Middle frontal gyrus (tissue), 1 donor: Measurements from ENCODE around the gene H6PD.

Experiments used
- DNase-seq: peaks from one replicate; pipeline ENCODE4 v3.0.0-alpha.2; 2015; ENCODE audit warnings: low spot score; ENCODE audit errors: extremely low spot score

Gene H6PD, protein sequence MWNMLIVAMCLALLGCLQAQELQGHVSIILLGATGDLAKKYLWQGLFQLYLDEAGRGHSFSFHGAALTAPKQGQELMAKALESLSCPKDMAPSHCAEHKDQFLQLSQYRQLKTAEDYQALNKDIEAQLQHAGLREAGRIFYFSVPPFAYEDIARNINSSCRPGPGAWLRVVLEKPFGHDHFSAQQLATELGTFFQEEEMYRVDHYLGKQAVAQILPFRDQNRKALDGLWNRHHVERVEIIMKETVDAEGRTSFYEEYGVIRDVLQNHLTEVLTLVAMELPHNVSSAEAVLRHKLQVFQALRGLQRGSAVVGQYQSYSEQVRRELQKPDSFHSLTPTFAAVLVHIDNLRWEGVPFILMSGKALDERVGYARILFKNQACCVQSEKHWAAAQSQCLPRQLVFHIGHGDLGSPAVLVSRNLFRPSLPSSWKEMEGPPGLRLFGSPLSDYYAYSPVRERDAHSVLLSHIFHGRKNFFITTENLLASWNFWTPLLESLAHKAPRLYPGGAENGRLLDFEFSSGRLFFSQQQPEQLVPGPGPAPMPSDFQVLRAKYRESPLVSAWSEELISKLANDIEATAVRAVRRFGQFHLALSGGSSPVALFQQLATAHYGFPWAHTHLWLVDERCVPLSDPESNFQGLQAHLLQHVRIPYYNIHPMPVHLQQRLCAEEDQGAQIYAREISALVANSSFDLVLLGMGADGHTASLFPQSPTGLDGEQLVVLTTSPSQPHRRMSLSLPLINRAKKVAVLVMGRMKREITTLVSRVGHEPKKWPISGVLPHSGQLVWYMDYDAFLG

GRCh38 chr1:9234223-9235095 is at the start of gene H6PD:
Gene H6PD (plus strand): TSS chr1:9234774. CDS start chr1:9244935, 10,161 bp downstream.
- peak; percentile 40 for DNase-seq

DNA sequence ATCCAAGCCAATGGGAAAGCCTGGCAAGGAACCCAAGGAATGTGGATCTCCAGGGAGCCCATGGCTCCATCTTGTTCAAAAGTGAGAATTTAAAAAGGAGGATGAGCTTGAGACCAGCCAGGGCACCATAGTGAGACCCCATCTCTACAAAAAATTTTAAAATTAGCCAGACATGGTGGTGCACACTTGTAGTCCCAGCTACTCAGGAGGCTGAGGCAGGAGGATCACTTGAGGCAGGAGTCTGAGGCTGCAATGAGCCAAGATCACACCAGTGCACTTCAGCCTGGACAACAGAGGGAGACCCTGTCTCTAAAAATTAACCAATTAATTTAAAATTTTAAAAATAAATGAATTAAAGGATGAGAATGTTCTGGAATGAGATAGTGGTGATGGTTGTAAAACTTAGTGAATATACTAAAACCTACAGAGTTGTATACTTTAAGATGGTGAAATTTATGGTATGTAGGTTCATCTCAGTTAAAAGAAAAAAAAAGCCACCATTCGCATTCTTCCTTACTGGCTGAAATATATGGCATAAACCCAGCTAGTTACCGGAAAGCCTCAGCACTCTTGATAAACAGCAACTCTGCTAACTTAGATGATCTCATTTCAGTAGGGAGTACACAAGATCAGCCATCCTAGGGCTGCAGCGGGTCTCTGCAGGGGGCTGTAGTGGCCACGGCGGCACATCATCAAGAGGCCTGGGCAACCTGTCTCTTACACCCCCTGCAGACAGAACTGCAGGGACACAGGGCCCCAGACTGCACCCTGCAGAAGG is 48.3 kb upstream of the H6PD start:
- DNase-seq: no peak

DNA sequence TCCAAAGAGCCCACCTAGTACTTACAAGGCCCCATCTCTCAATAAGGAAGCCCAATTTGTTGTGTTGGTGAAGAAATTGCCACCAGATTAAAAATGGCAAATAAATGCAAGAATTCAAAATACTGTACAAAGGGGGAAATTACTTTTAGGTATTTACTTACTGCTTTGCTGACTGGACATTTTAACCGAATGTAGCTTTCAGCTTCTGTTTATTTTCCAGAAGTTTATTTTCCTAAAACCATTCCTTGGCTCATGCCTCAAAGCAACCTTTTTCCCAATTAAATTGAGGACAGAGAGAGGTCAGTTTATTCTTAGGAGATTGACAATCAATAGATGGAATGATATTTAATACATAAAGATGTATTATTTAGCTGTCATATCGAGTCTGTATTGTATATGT is 47.6 kb upstream of the H6PD start:
- DNase-seq: no peak

DNA sequence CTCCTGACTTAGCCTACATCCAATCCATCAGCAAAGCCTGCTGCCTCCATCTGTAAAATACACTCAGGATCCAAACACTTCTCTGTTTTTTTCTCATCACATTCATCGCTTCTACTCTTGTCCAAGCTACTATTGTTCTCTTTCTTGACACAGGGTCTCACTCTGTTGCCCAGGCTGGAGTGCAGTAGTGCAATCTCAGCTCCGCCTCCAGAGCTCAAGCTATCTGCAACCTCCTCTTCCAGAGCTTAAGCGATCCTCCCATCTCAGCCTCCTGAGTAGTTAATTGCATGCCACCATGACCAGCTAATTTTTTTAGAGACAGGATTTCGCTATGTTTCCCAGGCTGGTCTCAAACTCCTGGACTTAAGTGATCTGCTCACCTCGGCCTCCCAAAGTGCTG is 44.3 kb upstream of the H6PD start:
- DNase-seq: no peak

DNA sequence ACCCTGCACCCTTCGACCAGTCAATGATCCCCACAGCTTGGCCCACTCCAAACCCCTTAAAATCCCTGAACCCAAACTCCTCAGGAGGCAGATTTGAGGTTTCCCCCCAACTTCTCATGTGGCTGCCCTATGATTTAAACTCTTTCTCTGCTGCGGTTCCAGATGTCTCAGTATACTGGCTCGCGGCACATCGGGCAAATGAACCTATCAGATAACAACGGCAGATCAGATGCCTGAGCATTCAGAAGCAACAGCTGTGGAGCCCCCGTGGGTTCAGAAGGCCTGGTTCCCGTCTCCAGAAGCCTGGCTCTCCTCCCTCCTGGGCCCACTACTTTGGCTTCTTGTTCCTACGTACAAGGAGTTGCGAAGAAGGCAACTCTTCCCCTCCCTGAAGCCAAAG is 43.3 kb upstream of the H6PD start:
- DNase-seq: no peak

DNA sequence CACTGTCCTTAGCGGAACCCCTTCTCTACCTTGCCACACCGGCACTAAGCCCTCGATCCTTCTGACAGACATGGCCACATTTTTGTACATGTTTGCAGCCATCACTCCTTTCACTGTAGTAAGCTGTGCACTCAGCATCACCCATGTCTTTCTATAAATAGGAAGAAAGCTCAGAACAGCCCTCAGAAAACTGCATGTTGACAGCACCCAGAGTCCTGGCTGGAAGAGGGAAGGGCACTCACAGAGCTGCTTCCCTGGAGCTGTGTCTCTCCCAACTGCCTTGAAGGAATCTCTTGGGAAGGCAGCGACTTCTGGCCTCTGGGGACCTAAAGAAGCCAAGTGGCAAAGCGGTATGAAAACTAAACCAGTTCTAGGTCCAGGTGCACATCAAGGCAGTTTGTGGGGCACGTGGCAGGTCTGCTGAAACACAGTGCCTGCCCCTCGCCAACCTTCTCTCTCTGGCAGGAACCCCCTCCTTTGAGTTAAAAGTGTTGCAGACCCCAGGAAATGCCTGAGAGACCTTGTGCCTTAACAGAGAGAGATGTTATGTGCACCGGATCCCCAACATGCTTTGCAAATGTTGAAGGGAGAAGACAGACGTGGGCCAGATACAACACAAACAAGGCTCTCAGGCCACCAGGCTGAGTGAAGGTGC is 41.9 kb upstream of the H6PD start:
- DNase-seq: no peak

DNA sequence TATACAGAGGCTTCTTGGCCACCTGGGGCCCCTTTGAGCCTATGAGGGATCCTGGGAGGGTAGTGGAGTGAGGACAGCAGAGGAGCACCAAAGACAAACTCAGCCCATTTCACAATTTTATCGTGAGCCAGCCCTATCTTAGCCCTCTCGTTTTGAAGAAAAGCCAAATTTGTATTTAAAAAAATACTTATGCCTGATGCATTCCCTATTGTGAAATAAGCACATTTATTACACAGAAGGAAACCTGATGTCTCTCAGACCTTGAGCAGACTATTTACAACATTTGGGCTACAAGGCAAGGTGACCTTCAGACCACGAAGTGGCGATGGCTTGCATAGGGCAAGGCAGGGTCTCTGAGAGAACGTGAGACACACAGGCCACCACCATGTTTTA is 41.3 kb upstream of the H6PD start:
- DNase-seq: no peak

GRCh38 chr1:9194024-9194423 is 40.5 kb upstream of the H6PD start:
- DNase-seq: no peak

- DNase-seq: no peak
Measured at GRCh38 chr1:9195651-9196050, 38.9 kb upstream of the H6PD start.

- DNase-seq: peak; percentile 66
Measured at GRCh38 chr1:9196129-9197040, 38.2 kb upstream of the H6PD start.

DNA sequence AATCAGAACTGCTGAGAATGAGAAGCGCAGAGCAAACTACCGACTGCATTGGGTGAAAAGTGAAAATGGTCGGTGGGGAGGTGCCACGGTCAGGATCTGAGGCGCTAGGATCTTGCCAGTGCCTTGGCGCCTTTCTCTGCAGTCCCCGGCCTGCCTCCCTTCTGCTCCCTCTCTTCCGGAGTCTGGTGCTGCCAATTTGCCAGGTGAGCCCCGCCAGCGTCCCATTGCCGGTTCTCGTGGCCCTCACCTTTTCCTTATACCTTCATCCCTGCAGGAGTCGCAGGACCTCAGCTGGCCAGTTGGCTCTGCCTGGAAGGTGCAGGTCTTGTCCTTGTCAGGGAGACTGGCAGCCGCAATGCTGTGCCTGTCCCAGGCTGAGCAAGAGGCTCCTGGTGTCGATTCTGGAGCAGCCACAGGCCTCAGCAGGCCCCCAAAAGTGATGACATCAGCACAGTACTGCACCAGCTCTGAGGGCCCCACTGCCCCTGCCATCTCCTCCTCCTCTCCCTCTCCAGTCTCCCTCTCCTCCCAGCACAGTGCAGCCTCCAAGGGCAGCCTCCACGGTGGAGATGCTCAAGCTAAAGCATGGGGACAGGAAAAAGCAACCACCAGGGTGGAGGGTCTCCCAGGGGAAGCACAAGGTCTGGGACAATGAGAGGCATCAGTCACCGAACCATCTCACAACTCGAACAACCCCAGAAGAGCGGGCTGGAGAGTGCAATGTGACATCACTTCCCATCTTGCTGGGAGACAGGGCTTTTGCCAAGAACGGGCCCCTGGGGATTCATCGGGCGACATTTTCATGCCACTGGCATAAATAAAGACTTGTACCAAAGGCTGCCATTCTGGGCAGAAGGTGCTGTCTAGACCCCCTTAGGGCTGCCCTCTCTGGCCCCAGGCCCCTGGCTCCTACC is 37.1 kb upstream of the H6PD start:
- no peak for DNase-seq

- no peak for DNase-seq
Measured at GRCh38 chr1:9198538-9199361, 35.8 kb upstream of the H6PD start.

- DNase-seq: no peak
Measured at GRCh38 chr1:9200441-9200840, 34.1 kb upstream of the H6PD start.

DNA sequence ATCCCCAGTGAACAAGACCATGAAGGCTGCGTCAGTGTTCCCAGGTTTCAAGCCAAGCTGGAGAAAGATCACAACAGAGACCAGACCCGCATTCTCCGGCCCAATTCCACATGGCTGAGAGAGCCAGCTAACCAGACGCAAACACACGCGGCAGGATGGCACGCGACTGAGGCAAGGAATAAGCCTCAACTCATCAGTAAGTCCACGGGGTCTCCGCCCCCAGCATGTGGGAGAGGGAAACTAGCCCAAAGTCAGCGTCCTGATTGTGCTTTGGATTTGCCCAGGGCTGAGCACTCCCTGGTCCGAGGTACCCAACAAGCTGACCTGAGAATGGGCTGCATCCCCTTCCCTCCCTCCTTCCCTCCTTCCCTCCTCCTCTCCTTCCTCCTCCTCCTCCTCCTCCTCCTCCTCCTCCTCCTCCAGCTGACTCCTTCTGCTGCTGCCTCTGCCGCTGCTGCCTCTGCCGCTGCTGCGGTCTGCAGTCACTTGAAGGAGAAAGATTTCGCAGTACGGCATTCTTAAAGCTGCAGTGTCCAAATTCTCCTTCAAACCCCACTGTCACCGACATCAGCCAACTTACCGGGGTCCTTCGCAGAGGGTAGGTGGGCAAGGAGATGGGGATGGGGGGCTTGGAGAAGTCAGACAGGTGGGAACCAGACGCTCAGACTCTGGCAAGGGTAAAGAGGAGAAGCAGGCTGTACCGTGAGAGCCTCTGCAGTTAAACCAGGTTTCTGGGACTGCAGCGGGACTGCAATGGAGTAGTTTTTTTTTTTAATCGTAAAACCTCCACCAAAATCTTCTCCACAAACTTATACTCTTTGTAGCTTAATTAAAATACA is 33.0 kb upstream of the H6PD start:
- no peak for DNase-seq

DNA sequence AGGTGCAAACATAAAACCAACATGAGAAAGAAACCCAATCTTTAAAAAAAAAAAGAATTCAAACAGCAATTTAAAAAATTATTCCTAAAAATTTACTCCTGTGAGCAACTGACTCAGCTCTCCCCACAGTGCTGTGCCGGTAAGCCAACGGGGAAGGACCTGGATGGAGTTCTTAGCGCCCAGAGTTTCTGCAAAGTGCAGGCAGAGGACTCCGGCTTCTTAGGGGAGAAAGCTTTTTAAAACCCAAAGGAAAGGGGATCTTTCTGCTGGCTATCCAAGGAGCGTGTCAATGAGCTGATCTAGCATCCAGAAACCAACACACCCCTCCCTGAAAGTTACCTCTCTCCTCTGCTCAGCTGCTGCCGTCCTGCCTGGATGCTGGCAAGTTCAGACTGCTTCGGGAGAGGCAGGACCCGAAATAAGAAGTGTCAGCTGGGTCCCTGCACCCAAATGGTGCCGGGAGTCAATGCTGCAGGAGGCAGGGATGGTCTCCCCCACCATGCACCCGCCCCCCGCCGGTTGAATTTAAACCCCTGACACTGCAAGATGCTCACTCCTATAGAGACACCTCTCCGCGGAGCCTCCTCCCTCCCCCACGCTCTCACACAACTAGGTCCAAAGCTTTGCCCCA is 32.2 kb upstream of the H6PD start:
- DNase-seq: no peak

DNA sequence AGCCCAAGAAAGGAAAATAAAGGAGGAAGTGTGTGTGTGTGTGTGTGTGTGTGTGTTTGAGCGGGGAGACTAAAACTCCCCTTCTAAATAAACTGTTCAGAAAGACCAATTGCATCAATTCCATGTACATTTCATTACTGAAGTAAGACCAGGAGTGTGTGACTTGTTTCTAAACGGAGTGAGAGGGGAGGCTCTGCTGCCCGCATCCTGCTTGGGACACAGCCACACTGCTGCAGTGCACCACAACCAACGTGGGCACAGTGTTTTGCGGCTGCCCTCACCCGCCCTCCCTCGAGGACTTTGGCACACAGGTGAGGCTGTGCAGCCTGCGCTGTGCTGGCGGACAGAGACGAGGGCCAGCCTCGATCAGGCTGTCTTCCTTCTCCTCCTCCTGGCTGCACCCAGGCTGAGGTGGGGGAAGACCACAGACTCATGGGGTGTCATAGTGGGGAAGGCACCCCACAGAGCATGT is 31.0 kb upstream of the H6PD start:
- DNase-seq: no peak
